NOMO-1 treated with DMSO at 0.1 percent for 48 hours (cell line): Measurements from ENCODE around the gene CDK2AP2.
A peak's percentile ranks its signal among the peaks of the same experiment; 100 is the strongest.
"Not testable (repeated sequence)": the region's sequence is repeated elsewhere in the genome, so short reads cannot be mapped to it uniquely, and the experiment has no call there.

ENCODE experiments used
- DNase-seq: peaks from one replicate; lab custom pipeline; 2025; ENCODE audit not compliant: unreplicated experiment; lab: John Stamatoyannopoulos, UW

Gene CDK2AP2, protein sequence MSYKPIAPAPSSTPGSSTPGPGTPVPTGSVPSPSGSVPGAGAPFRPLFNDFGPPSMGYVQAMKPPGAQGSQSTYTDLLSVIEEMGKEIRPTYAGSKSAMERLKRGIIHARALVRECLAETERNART

DNA sequence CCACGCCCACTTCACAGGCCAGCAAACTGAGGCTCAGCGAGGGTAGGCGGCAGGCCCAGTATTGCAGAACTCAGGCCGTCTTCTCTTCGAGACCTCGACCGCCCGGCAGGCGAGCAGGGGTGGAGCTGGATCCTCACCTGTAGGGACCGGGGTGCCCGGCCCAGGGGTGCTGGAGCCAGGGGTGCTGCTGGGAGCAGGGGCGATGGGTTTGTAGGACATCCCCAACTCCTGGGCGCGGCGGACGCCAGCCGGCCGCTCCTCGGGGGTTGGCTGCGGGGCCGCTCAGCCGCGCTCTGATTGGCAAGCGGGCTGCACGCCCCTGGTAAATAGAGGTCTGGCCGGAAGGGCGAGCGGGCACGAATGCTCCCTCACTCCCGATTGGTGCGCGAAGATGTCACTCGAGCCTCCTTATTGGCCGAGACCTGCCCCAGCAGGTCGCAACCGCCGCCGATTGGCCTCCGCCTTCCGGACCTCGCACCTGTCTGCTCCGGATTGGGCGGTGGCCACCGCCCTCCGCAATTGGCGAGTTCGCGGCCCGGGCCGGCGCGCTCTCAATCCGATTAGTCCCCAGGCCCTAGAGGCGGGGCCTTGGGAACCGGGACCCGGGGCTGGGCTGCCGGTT, at the start of gene CDK2AP2:
Gene CDK2AP2 (minus strand): TSS at position 299 of the 622 bp plus-strand sequence. CDS start 80 bp downstream, at position 219.
- peak; percentile 98 for DNase-seq

DNA sequence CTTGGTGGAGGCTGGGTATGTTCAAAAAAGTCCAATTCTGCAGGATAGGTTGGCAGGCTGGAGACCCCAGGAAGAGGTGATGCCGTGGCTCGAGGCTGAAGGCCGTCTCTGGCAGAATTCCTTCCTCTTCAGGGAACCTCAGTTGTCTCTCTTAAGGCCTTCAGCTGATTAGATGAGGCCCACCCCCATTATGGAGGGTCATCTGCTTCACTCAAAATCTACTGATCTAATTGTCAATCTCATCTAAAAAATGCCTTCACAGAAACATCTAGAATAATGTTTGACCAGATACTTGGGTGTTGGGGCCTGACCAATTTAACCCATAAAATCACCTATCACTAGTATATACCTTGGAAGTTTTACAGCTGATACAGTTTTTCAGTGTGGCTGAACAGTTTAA, 48.3 kb upstream of the CDK2AP2 start:
- DNase-seq, result no peak

DNA sequence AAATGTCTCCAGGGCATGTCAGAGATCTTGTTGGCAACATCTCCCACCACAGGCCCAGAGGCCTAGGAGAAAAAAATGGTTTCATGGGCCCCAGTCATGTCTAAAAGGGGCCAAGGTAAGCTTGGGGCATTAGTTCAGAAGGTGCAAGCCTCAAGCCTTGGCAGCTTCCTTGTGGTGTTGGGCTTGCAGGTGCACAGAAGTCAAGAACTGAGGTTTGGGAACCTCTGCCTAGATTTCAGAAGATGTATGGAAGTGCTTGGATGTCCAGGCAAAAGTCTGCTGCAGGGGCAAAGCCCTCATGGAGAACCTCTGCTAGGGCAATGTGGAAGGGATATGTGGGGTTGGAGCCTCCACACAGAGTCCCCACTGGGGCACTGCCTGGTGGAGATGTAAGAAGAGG, 43.7 kb upstream of the CDK2AP2 start:
- not testable (repeated sequence) for DNase-seq

DNA sequence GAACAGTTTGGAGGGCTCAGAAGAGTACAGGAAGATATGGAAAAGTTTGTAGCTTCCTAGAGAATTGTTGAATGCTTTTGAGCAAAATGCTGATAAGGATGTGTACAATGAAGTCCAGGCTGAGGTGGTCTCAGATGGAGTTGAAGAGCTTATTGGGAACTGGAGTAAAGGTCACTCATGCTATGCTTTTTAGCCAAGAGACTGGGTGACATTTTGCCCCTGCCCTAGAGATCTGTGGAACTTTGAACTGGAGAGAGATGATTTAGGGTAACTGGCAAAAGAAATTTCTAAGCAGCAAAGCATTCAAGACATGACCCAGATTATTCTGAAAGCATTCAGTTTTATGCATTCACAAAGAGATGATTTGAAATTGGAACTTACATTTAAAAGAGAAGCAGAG, 43.2 kb upstream of the CDK2AP2 start:
- DNase-seq, result no peak

DNA sequence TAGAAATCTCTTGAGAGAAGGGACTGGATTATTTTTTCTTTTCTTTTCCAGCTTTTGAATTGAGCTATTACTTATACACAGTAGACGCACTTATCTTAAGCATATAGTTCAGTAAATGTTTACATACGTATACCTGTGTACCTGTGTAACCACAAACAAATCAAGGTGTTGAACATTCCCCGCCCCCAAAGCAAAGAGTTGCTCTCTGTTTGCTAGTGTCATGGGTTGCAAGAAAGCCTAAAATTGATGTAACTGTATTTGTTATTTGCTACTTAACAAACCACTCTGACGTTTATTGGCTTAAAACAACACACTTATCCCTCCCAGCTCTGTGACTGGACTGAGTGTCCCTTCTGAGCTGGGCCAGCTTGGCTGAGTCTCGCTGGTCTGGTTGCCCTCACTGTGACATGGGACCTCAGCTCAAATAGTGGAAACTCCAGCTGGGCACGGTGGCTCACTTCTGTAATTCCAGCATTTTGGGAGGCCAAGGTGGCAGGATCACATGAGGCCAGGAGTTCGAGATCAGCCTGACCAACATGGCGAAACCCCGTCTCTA, 40.7 kb upstream of the CDK2AP2 start:
- no peak for DNase-seq

DNA sequence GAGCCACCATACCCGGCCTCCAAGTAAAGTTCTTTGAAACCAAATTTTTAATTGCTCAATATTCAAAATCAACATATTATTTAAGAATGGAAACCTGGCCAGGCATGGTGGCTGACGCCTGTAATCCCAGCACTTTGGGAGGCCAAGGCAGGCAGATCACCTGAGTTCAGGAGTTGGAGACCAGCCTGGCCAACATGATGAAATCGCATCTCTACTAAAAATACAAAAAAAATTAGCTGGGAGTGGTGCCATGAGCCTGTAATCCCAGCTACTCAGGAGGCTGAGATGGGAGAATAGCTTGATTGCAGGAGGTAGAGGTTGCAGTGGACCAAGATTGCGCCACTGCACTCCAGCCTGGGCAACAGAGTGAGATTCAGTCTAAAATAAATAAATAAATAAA, 40.1 kb upstream of the CDK2AP2 start:
- DNase-seq, result not testable (repeated sequence)

DNA sequence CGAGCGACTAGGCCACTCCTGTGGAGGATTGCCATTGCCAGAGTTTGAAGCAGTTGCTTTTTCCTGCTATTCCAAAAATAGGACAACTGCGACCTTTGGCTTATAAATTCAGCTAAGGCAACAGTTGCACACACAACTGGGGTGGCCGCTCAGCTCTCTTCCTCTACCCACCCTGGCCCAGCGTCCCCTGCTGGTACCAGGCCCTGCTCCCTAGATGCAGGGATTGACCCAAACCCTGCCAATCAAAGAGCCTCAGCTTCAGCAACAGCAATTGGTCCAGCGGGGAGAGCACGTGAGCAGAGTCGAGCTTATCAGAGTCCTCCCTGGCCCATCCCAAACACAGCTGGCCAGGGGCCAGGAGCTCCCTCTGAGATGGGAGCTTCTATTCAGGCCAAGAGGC, 37.3 kb upstream of the CDK2AP2 start:
- DNase-seq, result no peak

DNA sequence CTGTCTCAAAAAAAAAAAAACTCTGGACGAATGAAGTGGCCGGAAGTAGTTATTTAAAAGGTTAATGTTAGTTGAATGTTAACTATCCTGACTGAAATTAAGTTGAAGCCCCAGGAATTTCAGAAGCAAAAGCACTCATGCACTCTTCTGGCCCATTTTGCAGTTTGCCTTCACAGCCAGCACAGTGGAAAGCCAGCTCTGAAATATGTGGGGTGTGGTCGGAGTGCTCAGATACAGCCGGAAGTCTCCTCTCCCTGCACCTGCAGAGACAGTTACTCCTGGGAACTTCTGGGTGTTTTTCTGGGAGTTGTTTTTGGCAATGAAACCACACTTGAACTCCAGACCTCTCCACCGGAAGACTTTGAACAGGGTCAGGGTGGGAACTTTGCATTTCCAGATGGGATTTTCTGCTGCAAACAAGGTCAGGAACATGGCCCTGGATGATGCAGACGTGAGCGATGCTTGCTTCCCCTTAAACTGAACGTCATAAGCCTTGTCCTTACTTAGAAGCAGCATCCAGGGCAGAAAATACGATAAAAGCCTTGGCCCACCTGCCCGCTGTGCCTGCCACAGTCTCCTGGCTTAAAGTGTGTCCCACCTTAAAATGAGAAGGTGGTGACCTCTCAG, 36.8 kb upstream of the CDK2AP2 start:
- no peak for DNase-seq

DNA sequence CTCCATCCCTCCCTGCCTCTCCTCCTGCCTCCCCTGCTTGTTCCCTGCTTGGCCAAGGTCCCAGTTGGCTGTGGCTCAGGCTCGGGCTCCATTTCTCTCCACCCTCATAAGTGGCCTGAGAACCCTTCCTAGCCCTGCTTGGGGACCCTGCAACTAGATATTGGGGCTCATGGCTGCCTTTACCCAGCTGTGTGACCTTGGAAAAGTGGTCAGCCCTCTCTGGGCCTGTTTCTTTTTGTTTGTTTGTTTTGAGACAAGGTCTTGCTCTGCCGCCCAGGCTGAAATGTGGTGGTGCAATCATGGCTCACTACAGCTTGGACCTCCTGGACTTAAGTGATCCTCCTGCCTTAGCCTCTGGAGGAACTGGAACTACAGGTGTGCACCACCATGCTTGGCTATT, 35.6 kb upstream of the CDK2AP2 start:
- DNase-seq, result no peak

DNA sequence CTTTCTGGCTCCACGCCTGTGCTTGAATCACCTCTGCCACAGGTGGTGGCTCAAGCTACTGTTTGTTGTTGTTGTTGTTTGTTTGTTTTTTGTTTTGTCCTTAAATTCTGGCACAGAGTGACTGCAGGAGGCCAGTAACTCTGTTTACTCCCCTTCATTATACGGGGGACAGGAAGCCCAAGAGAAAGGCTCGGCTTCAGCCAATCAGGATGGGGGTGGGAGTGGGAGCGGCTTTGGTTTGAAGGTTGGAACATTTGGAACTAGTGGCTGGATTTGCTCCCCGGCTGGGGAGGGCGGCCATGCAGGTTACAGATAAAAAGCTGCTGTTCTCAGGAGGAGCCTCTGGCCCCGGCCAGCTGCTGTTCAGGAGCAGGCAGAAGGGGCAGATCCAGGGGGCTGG, 35.0 kb upstream of the CDK2AP2 start:
- DNase-seq, result no peak

DNA sequence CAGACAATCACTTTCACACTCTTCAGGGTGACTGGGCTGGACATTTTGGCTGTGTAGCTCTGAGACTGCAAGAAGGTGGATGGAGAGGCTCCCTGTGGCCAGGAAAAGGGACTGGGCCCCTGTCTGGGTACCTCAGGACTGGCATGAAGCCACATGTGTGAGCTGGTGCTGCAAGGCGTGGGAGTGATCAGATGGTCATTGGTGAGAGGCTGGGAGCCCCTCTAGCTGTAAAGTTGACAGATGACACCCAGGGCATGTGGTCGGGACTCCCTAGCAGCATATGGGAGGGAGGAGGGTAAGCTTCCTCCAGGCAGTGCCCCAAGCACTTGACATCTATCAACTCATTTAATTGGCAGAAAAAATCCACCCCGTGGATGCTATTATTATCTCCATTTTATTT, 34.2 kb upstream of the CDK2AP2 start:
- no peak for DNase-seq

DNA sequence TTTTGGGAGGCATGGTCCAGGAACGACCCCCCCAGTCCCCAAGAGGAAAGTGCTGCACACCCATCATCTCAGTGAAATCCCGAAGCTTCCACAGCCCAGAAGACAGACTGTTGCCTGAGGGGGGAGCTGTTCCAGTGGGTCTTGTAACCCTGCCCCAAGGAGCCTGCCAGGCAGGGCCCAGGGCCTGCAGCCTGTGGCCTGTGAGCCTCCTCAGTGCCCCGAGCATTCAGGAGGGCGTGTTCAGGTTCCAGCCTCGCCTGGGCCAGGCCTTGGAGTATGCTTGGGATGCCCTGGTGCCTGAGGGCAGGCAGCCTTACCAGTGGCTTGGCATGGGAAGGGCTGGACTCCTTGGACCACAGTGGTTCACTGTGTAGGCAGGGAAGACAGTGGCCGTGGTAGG, 33.2 kb upstream of the CDK2AP2 start:
- no peak for DNase-seq

DNA sequence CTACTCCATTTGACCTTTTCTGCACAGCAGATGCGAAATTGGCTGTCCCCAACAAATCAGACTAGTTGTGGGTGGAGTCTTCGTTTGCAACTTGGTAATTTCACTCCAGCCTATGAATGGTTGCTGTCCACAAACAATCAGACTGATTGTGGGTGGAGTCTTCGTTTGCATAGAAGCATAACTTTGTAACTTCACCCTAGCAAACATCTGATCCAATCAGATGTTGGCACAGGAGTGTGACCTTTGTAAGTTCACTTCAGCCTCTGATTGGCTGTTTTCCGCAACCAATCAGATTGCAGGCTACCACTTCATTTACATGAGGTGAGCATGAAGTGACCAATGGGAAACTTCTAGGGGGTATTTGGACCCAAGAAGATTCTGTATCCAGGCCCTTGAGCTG, 31.6 kb upstream of the CDK2AP2 start:
- no peak for DNase-seq

DNA sequence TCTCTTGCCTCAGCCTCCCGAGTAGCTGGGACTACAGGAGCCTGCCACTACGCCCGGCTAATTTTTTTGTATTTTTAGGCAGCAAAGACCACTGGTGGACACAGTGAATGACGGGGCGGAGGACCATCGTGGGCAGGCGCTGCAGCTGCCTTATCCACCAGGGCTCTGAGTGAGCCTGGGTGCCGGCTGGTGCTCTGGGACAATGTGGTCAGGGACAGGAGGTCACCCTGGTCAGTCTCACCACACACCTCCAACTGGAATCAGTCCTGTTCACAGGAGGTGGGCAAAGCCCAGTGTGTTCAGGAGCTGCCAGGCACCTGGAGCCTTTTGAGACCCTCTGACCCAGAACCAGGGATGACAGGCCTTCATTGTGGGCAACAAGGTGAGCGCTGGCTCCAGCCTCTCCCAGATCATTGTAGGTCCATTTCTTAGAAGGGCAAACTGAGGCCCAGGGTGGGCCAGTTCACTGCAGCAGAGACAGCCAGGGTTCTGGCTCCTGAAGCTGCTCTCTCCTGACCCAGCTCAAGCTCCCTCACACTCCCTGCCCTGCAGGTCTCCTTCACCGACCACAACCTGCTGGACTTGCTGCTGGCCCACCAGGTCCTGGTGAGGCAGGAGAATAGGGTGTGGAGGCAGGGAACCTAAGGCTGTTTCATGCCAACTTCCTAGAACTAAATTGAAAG, 31.0 kb upstream of the CDK2AP2 start:
- no peak for DNase-seq

DNA sequence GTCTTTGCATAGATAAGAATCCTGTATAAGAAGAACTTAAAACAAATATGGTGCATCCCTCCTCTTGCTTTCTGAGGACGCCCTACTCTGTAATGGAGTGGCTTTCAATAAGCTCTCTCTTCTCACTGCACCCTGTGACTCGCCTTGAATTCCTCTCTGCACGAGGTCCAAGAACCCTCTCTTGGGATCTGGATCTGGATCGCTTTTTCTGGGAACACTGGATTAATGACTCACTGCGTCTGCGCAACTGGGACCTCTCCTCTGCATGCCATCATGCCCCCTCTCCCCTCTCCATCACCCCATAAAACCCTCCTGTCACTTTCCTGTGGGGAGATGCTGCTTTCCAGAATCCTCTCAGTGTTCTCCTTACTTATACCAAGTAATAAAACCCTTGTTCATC, 30.3 kb upstream of the CDK2AP2 start:
- no peak for DNase-seq

DNA sequence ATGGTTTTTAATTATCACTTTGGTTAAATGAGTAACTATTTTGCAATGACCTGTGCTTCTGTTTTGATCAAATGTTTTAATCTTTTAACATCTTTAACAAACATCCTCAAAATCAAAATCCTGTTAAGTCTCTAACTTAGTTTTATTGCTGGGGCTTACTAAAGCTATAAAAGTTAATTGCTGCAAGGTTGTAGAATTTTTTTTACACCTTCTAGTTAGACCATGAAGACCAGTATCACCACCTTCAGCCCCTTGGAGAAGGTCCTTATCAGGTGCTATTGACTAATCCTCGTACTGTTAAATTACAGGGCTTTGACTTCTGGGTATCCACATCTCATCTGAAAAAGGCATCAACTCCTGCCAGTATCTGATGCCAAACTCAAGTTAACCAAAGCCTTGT, 27.6 kb upstream of the CDK2AP2 start:
- no peak for DNase-seq

DNA sequence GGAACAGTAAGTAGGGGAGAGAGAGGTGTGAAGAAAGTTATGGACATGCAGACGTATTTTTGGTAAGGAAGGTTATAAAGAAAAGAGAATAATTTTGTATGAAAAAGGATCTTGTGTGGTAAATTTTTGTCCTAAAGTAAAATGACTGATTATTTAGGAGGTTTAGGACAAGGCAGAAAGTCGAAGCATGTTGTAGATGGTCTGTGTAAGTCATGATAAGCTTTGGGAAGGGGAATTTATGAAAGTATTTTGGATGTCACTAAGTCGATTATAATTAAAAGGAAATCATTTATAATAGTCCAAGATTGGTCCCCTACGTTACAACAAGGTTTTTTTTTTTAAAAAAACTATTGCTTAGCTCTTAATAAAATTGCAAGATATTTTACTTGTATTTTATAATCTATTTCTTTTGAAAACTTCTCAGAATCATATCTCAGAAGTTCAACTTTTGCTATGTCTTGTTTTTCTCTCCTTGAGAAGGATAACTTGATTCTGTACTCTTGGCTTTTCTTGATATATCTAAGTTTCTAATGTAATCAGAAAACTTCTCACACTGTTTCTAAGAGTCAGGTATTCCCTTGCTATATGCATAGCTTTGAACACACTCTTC, 26.2 kb upstream of the CDK2AP2 start:
- no peak for DNase-seq

DNA sequence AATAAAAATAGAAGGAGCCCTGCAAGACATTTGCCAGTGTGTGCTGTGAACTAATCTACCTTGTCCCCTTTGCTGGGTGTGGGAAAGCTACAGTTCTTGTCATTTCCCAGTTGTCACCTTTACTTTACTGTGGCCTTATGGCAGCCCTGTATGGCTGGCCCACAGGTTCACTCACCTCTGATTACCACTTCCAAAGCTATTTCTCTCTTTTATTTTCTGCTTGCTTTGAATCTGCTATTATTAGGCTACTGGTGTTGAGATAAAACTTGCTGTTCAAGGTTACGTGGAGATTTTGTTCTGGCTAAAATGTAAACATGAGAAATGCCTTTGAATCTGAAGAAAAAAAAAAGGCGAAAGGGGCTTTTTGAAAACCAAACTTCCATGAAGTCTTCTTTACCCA, 24.9 kb upstream of the CDK2AP2 start:
- no peak for DNase-seq

DNA sequence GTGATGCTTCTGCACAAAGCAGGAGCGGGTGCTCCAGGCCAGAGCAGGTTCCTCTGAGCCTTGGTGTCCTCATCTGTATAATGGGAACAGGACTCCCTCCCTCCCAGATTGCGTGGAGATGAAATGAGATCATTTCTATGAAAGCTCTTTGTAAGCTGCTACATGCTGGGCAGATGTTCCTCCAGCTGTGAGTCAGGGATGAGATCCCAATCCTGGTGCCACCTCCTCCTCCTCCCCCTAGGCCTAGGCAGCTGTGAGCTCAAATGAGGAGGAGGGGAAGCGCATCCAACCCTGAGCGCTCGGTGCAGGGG, 22.3 kb upstream of the CDK2AP2 start:
- no peak for DNase-seq

DNA sequence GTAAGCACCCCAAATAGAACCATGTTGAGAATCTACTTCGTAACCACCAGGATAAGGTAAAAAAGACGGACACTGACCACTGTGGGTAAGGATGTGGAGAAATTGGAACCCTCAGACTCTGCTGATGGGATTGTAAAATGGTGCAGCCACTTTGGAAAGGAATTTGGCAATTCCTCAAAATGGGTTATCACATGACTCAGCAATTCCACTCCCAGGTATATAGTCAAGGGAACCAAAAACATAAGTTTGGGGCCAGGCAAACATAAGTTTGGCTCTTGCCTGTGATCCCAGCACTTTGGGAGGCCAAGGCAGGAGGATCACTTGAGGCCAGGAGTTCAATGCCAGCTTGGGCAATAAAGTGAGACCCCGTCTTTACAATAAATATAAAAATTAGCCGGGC, 20.4 kb upstream of the CDK2AP2 start:
- DNase-seq, result no peak

DNA sequence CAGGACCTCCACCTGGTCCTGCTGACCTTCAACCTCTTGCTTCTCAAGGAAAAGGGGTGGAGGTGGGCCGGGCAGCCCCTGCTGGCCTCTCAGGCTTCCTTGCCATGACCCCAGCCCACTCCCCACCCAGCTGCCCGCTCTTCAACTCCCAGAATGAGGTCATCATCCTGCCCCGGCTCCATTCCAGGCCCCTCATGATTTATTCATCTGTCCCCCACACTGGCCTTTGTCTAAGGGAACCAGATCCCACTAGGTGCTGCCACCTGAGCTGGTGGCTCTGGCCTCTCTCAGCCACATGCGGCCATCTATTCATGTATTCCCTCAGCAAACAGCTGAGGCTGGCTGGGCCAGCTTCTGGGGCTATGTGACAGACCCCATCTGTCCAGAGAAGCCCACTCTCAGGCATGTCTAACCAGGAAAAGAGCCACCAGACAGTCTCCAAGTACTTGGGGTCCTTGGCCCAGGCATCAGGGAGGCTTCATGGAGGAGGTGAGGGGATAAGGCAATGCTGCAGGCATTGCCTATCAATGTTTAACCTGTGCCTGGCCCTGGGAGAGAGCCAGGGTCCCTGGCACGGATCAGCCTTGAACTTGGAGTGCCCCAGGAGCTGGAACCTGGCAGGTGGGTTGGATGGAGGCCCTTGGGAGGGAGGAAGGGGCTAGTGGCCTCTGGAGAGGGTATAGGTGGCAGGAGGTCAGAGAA, 17.5 kb upstream of the CDK2AP2 start:
- no peak for DNase-seq
